ENCODE results near the gene ZNF575.

Gene ZNF575

GRCh38 chr19:43548706-43549105, 15.7 kb downstream of the ZNF575 start:
- Histone ChIP-seq H3K27me3 (replicated peaks; ENCODE audit: control insufficient read depth, insufficient read depth, low read length) (no peaks in the 10 kb centered on the region), H3K36me3 (ENCODE audit: control insufficient read depth, insufficient read depth, low read length) (peaks cover 27% of the 10 kb centered on the region)
- TF ChIP-seq, protein P1, sequence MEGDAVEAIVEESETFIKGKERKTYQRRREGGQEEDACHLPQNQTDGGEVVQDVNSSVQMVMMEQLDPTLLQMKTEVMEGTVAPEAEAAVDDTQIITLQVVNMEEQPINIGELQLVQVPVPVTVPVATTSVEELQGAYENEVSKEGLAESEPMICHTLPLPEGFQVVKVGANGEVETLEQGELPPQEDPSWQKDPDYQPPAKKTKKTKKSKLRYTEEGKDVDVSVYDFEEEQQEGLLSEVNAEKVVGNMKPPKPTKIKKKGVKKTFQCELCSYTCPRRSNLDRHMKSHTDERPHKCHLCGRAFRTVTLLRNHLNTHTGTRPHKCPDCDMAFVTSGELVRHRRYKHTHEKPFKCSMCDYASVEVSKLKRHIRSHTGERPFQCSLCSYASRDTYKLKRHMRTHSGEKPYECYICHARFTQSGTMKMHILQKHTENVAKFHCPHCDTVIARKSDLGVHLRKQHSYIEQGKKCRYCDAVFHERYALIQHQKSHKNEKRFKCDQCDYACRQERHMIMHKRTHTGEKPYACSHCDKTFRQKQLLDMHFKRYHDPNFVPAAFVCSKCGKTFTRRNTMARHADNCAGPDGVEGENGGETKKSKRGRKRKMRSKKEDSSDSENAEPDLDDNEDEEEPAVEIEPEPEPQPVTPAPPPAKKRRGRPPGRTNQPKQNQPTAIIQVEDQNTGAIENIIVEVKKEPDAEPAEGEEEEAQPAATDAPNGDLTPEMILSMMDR (IDR thresholded peaks at IDR 0.05; ENCODE audit: insufficient read depth, low read length, poor library complexity, severe bottlenecking): no peak

GRCh38 chr19:43551399-43552197, 18.6 kb downstream of the ZNF575 start:
- Histone ChIP-seq H3K4me3 (replicated peaks; ENCODE audit: low read depth, low read length) (no peak overlapping the region), H3K36me3 (ENCODE audit: control insufficient read depth, insufficient read depth, low read length) (peaks cover 31% of the 10 kb centered on the region), H3K27me3 (replicated peaks; ENCODE audit: control insufficient read depth, insufficient read depth, low read length) (no peaks in the 10 kb centered on the region)
- TF ChIP-seq, protein P1 (IDR thresholded peaks at IDR 0.05; ENCODE audit: insufficient read depth, low read length, poor library complexity, severe bottlenecking): no peak
- no peak for DNase-seq (ENCODE audit: extremely low read depth, insufficient read length)

More at GRCh38 chr19:43548706-43549105, 15.7 kb downstream of the ZNF575 start:
- DNase-seq (ENCODE audit: extremely low read depth, insufficient read length): no peak
- no peak overlapping the region for H3K4me3 ChIP-seq (replicated peaks; ENCODE audit: low read depth, low read length)

- TF ChIP-seq, protein P1 (IDR thresholded peaks at IDR 0.05; ENCODE audit: insufficient read depth, low read length, poor library complexity, severe bottlenecking): no peak
- Histone ChIP-seq H3K4me3 (replicated peaks; ENCODE audit: low read depth, low read length) (no peak overlapping the region), H3K36me3 (ENCODE audit: control insufficient read depth, insufficient read depth, low read length) (peaks cover 31% of the 10 kb centered on the region), H3K27me3 (replicated peaks; ENCODE audit: control insufficient read depth, insufficient read depth, low read length) (no peaks in the 10 kb centered on the region)
- no peak for DNase-seq (ENCODE audit: extremely low read depth, insufficient read length)
These were observed 19.1 kb downstream of the ZNF575 start for GRCh38 chr19:43552198-43552450.

GRCh38 chr19:43552616-43553015, 19.6 kb downstream of the ZNF575 start:
- TF ChIP-seq, protein P1 (IDR thresholded peaks at IDR 0.05; ENCODE audit: insufficient read depth, low read length, poor library complexity, severe bottlenecking): no peak
- Histone ChIP-seq H3K36me3 (ENCODE audit: control insufficient read depth, insufficient read depth, low read length) (peaks cover 31% of the 10 kb centered on the region), H3K4me3 (replicated peaks; ENCODE audit: low read depth, low read length) (no peak overlapping the region), H3K27me3 (replicated peaks; ENCODE audit: control insufficient read depth, insufficient read depth, low read length) (no peaks in the 10 kb centered on the region)
- DNase-seq (ENCODE audit: extremely low read depth, insufficient read length): no peak

- Histone ChIP-seq H3K27me3 (replicated peaks; ENCODE audit: control insufficient read depth, insufficient read depth, low read length) (no peaks in the 10 kb centered on the region), H3K36me3 (ENCODE audit: control insufficient read depth, insufficient read depth, low read length) (peaks cover 31% of the 10 kb centered on the region), H3K4me3 (replicated peaks; ENCODE audit: low read depth, low read length) (no peak overlapping the region)
- no peak for DNase-seq (ENCODE audit: extremely low read depth, insufficient read length)
- TF ChIP-seq, protein P1 (IDR thresholded peaks at IDR 0.05; ENCODE audit: insufficient read depth, low read length, poor library complexity, severe bottlenecking): no peak
These were observed 20.7 kb downstream of the ZNF575 start for GRCh38 chr19:43553656-43554055.
